HG03095 (cell line): Measurements from ENCODE around the gene COCH.
"Not testable (repeated sequence)": the region's sequence is repeated elsewhere in the genome, so short reads cannot be mapped to it uniquely, and the experiment has no call there.

Experiments
- ATAC-seq: cut with Tn5 transposase; IDR thresholded peaks from one replicate; pipeline ENCODE4 v1.9.1; 2021; ENCODE audit warnings: moderate library complexity; ENCODE audit not compliant: unreplicated experiment

COCH gene

GRCh38 chr14:30874999-30875787 lies 834 bp downstream of the COCH start:
- ATAC-seq: peak; percentile 20

- ATAC-seq: no peak
Measured at GRCh38 chr14:30875788-30876053, 1.4 kb downstream of the COCH start.

- no peak for ATAC-seq
Measured at GRCh38 chr14:30876692-30877091, 2.3 kb downstream of the COCH start.

GRCh38 chr14:30882431-30882830 lies 8.1 kb downstream of the COCH start:
- no peak for ATAC-seq

- no peak for ATAC-seq
Measured at GRCh38 chr14:30883508-30884294, 9.3 kb downstream of the COCH start.

GRCh38 chr14:30884901-30885300 lies 10.5 kb downstream of the COCH start:
- ATAC-seq: no peak

GRCh38 chr14:30885840-30886740 lies 11.7 kb downstream of the COCH start:
- no peak for ATAC-seq

GRCh38 chr14:30888480-30889243 lies 14.3 kb downstream of the COCH start:
- ATAC-seq: no peak

GRCh38 chr14:30889244-30889594 lies 14.9 kb downstream of the COCH start:
- no peak for ATAC-seq

GRCh38 chr14:30893819-30894218 lies 19.5 kb downstream of the COCH start:
- no peak for ATAC-seq

- no peak for ATAC-seq
Measured at GRCh38 chr14:30894923-30895515, 20.7 kb downstream of the COCH start.

- ATAC-seq: no peak
Measured at GRCh38 chr14:30896435-30896834, 22.1 kb downstream of the COCH start.

GRCh38 chr14:30897121-30897520 lies 22.8 kb downstream of the COCH start:
- not testable (repeated sequence) for ATAC-seq

- ATAC-seq: no peak
Measured at GRCh38 chr14:30903285-30904124, 29.1 kb downstream of the COCH start.

GRCh38 chr14:30906752-30907658 lies 32.6 kb downstream of the COCH start:
- no peak for ATAC-seq

- no peak for ATAC-seq
Measured at GRCh38 chr14:30907659-30908057, 33.3 kb downstream of the COCH start.

GRCh38 chr14:30908826-30909225 lies 34.5 kb downstream of the COCH start:
- ATAC-seq: no peak

- no peak for ATAC-seq
Measured at GRCh38 chr14:30914812-30915211, 40.5 kb downstream of the COCH start.

GRCh38 chr14:30915596-30915995 lies 41.2 kb downstream of the COCH start:
- ATAC-seq: no peak
